Keratinocyte (primary cell): Measurements from ENCODE around the gene STRIP1. TPM values are rescaled to one million over a fixed set of nuclear protein-coding genes. Genes with fewer than 3 reads are reported as not detected.

Experiments
- DNase-seq: peaks from one replicate; pipeline ENCODE4 v3.0.0-alpha.2; 2011; ENCODE audit warnings: low read depth, missing footprints, low spot score
- FAIRE-seq: peaks from 2 replicates; lab custom pipeline; 2011; peaks lifted over from hg19 to GRCh38; lab: Jason Lieb, UNC
- H2AFZ ChIP-seq: 2 replicates; pipeline ENCODE4 v1.6.0; 2012; ENCODE audit warnings: low read length, control low read depth, inconsistent platforms; ENCODE audit not compliant: control insufficient read depth
- H3K27ac ChIP-seq: 2 replicates; pipeline ENCODE4 v1.5.1; 2011; ENCODE audit warnings: low read length; ENCODE audit not compliant: control insufficient read depth, insufficient read depth
- H3K27me3 ChIP-seq: 3 replicates; pipeline ENCODE4 v1.6.0; 2011; ENCODE audit warnings: low read length; ENCODE audit not compliant: control insufficient read depth, insufficient read depth; ENCODE audit errors: extremely low read depth
- H3K36me3 ChIP-seq, 2 experiments: 2 replicates in 1 of 2; 3 replicates in 1 of 2; pipeline ENCODE4 v1.5.1; 2011; ENCODE audit warnings: low read length in 2 of 2, mild to moderate bottlenecking in 1 of 2; ENCODE audit not compliant: control insufficient read depth in 2 of 2, insufficient read depth in 2 of 2; ENCODE audit errors: extremely low read depth in 1 of 2
- H3K4me1 ChIP-seq: 3 replicates; pipeline ENCODE4 v1.5.1; 2011; ENCODE audit warnings: low read length; ENCODE audit not compliant: control insufficient read depth, insufficient read depth; ENCODE audit errors: extremely low read depth
- H3K4me2 ChIP-seq: 3 replicates; pipeline ENCODE4 v1.6.0; 2011; ENCODE audit warnings: low read depth, low read length; ENCODE audit not compliant: control insufficient read depth, insufficient read depth; ENCODE audit errors: extremely low read depth
- H3K4me3 ChIP-seq, 3 experiments: fragments of 200-600 bp in 1 of 3; sonication (generic) in 1 of 3; 2 replicates in 2 of 3; 3 replicates in 1 of 3; pipeline ENCODE4 v1.5.1; 2011 to 2016; ENCODE audit warnings: low read length in 3 of 3, mild to moderate bottlenecking in 3 of 3, control low read depth in 2 of 3, inconsistent platforms in 1 of 3, low read depth in 1 of 3, mixed read lengths in 1 of 3, mixed run types in 1 of 3, moderate library complexity in 1 of 3; ENCODE audit not compliant: control insufficient read depth in 2 of 3, insufficient read depth in 2 of 3; ENCODE audit errors: extremely low read depth in 1 of 3
- H3K79me2 ChIP-seq: 2 replicates; pipeline ENCODE4 v1.6.0; 2012; ENCODE audit warnings: low read length; ENCODE audit not compliant: control insufficient read depth, insufficient read depth
- H3K9ac ChIP-seq: 3 replicates; pipeline ENCODE4 v1.6.0; 2011; ENCODE audit warnings: low read length; ENCODE audit not compliant: control insufficient read depth, insufficient read depth; ENCODE audit errors: extremely low read depth
- H3K9me1 ChIP-seq: 3 replicates; pipeline ENCODE4 v1.6.0; 2011; ENCODE audit warnings: low read length; ENCODE audit not compliant: control insufficient read depth, insufficient read depth; ENCODE audit errors: extremely low read depth
- H3K9me3 ChIP-seq: 2 replicates; pipeline ENCODE4 v1.5.1; 2012; ENCODE audit warnings: low read depth, low read length; ENCODE audit not compliant: control insufficient read depth
- H4K20me1 ChIP-seq: 3 replicates; pipeline ENCODE4 v1.6.0; 2011; ENCODE audit warnings: low read length; ENCODE audit not compliant: control insufficient read depth, insufficient read depth; ENCODE audit errors: extremely low read depth
- EZH2 ChIP-seq: IDR thresholded peaks from one replicate; pipeline ENCODE4 v1.6.1; 2012; ENCODE audit warnings: inconsistent platforms, mild to moderate bottlenecking, low read length, moderate library complexity
- dilution Hi-C: fragments of 300-500 bp; cut with MboI; formaldehyde crosslinking; loops from one replicate; pipeline ENCODE4 v1.7.0; 2020; ENCODE audit warnings: low sequenced_read_pairs; ENCODE audit not compliant: extremely low pct_ligation_motif_present
- polyA plus RNA-seq, 5 experiments: library from polyadenylated mRNA; depleted of rRNA in 3 of 5; stranded (reverse) in 3 of 5; stranded (forward) in 1 of 5; unstranded in 1 of 5; fragments of >200 nt; gene quantifications; 1 replicate in 1 of 5; 2 replicates in 3 of 5; 3 replicates in 1 of 5; pipeline versions ENCODE4 v1.2.1 to v1.2.3, GENCODE V29; 2011 to 2012; ENCODE audit warnings: missing spikeins in 2 of 5, low read depth in 1 of 5, low replicate concordance in 1 of 5
- TF ChIP-seq, protein P1 (sequence below), 3 experiments: IDR thresholded peaks in 1 of 3; conservative IDR thresholded peaks in 1 of 3; optimal IDR thresholded peaks in 1 of 3; 2 replicates in 2 of 3; 3 replicates in 1 of 3; pipeline versions ENCODE3 to v1.5.1; 2011; ENCODE audit warnings: low read length in 3 of 3, mild to moderate bottlenecking in 3 of 3, moderate library complexity in 2 of 3, control low read depth in 1 of 3, inconsistent platforms in 1 of 3; ENCODE audit not compliant: insufficient read depth in 2 of 3; ENCODE audit errors: extremely low read depth in 1 of 3

Gene STRIP1
- polyA plus RNA-seq, 1 donor (not counting 4 experiments of a cell fraction or from before 2014, with no cell fraction given): 24.6 TPM

DNA sequence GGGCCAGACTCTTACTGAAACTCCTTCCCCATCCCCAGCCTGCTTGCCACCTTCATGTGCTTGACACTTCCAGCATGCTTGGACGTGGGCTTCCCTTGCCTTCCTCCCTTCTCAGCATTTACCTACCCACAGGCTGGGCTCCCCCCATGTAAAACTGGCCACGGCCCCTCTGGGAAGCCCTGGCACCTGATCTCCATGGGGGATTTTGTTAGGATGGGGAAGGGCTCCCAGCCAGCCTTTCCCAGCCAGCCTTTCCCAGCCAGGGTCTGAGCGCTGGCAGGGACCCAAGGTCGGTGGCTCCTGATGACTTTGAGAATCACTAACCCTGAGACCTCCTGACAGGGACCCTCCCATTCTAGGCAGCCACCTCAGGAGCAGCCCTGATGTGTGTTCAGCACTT, 29.4 kb downstream of the STRIP1 start:
- no peak for DNase-seq
- dilution Hi-C loops: no loop called here
- Histone ChIP-seq H3K4me3 (no peak overlapping the region), H3K9me1 (no peaks in the 10 kb centered on the region), H3K79me2 (no peaks in the 10 kb centered on the region), H3K36me3 (peaks cover 5 to 6% of the 10 kb centered on the region in 2 experiments), H3K4me1 (no peaks in the 10 kb centered on the region), H4K20me1 (no peaks in the 10 kb centered on the region), H3K27ac (no peak overlapping the region), H3K9me3 (peaks cover 9% of the 10 kb centered on the region), H3K9ac (no peak overlapping the region), H3K27me3 (peaks cover 23% of the 10 kb centered on the region), H3K4me2 (no peak overlapping the region), H2AFZ (no peak overlapping the region)
- TF ChIP-seq, protein P1, sequence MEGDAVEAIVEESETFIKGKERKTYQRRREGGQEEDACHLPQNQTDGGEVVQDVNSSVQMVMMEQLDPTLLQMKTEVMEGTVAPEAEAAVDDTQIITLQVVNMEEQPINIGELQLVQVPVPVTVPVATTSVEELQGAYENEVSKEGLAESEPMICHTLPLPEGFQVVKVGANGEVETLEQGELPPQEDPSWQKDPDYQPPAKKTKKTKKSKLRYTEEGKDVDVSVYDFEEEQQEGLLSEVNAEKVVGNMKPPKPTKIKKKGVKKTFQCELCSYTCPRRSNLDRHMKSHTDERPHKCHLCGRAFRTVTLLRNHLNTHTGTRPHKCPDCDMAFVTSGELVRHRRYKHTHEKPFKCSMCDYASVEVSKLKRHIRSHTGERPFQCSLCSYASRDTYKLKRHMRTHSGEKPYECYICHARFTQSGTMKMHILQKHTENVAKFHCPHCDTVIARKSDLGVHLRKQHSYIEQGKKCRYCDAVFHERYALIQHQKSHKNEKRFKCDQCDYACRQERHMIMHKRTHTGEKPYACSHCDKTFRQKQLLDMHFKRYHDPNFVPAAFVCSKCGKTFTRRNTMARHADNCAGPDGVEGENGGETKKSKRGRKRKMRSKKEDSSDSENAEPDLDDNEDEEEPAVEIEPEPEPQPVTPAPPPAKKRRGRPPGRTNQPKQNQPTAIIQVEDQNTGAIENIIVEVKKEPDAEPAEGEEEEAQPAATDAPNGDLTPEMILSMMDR (optimal IDR thresholded peaks at IDR 0.05 in 1 of 3, IDR thresholded peaks at IDR 0.05 in 1 of 3, conservative IDR thresholded peaks at IDR 0.05 in 1 of 3; ENCODE audit: extremely low read depth in 1 of 3, insufficient read depth in 2 of 3, low read length in 3 of 3): no peak
- TF ChIP-seq EZH2: no peak
- no peak for FAIRE-seq

DNA sequence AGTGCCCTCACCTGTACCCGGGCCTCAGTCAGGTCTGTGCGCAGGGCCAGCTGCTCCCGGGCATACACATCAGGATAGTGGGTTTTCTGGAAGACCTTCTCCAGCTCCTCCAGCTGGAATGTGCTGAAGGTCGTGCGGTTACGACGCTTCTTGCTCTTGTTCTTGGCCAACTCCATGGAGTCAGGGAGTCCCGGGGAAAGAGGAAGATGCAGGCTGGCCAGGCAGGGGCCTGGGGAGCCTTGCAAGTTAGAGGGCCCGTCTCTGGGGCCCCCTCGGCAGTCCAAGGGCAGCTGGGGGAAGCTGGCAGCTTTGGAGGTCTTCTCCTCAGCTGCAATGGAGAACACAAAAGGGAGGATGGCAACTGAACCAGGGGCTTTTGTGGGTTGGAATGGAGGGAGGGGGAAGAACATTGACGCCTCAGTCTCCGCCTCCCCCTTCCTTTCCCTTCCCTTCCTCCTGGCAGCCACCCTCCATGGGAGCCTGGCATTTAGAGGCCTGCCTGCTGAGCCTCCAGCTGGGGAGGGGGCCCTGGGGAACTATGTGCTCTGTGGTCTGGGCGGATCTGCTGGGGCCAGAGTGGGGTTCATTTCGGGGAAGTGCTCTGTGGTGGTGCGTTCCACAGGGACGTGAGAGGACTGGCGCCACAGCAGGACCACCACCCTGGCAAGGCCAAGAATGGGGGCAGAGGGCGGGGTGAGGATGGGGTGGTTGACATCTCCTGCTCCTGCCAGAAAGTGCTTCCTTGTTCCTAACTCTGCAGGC, 30.3 kb downstream of the STRIP1 start:
- TF ChIP-seq EZH2: no peak
- TF ChIP-seq, protein P1 (optimal IDR thresholded peaks at IDR 0.05 in 1 of 3, IDR thresholded peaks at IDR 0.05 in 1 of 3, conservative IDR thresholded peaks at IDR 0.05 in 1 of 3; ENCODE audit: extremely low read depth in 1 of 3, insufficient read depth in 2 of 3, low read length in 3 of 3): no peak
- H4K20me1 ChIP-seq: no peaks in the 10 kb centered on the region
- DNase-seq (no peak), FAIRE-seq (no peak)
- H3K4me2 ChIP-seq: no peak overlapping the region
- dilution Hi-C loops: no loop called here
- H2AFZ ChIP-seq: no peak overlapping the region
- no peaks in the 10 kb centered on the region for H3K9me1 ChIP-seq
- H3K4me3 ChIP-seq: no peak overlapping the region
- no peak overlapping the region for H3K9ac ChIP-seq
- H3K79me2 ChIP-seq: no peaks in the 10 kb centered on the region
- H3K27ac ChIP-seq: no peak overlapping the region
- H3K4me1 ChIP-seq: no peaks in the 10 kb centered on the region
- peaks cover 33% of the 10 kb centered on the region for H3K27me3 ChIP-seq
- H3K36me3 ChIP-seq: peaks cover 3 to 4% of the 10 kb centered on the region in 2 experiments
- peaks cover 9% of the 10 kb centered on the region for H3K9me3 ChIP-seq
